Loucy (cell line): Measurements from ENCODE around the gene CYP2A6.

Experiments used
- EZH2phosphoT487 ChIP-seq: fragments of 200-600 bp; IDR thresholded peaks from 2 replicates; pipeline ENCODE4 v1.6.1; 2018; ENCODE audit warnings: antibody characterized with exemption, mild to moderate bottlenecking, moderate library complexity, borderline replicate concordance
- TF ChIP-seq, protein P1 (sequence below): fragments of 200-600 bp; sonication (generic); conservative IDR thresholded peaks from 2 replicates; pipeline ENCODE4 v1.5.1; 2014; ENCODE audit warnings: mild to moderate bottlenecking, antibody characterized with exemption, low read length

DNA sequence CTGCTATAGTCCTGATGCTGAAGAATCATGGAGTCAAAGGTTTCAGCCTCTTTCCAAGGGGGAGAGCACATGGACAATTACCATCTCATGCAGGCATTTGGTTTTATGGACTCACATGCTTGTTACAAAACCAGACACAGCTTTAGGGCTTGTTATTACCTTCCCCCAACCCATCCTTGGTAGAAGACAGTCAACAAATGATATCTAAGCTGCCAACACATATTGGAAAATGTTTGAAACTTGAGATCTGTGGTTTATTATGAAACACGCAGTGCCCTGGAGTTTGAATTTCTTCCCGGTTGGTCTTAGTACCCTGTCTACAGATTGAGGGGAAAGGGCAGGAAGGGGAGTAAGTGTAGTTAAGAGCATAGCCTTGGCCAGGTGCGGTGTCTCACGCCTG lies 12.5 kb upstream of the CYP2A6 start:
- TF ChIP-seq, protein P1, sequence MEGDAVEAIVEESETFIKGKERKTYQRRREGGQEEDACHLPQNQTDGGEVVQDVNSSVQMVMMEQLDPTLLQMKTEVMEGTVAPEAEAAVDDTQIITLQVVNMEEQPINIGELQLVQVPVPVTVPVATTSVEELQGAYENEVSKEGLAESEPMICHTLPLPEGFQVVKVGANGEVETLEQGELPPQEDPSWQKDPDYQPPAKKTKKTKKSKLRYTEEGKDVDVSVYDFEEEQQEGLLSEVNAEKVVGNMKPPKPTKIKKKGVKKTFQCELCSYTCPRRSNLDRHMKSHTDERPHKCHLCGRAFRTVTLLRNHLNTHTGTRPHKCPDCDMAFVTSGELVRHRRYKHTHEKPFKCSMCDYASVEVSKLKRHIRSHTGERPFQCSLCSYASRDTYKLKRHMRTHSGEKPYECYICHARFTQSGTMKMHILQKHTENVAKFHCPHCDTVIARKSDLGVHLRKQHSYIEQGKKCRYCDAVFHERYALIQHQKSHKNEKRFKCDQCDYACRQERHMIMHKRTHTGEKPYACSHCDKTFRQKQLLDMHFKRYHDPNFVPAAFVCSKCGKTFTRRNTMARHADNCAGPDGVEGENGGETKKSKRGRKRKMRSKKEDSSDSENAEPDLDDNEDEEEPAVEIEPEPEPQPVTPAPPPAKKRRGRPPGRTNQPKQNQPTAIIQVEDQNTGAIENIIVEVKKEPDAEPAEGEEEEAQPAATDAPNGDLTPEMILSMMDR, result no peak
- TF ChIP-seq EZH2phosphoT487, result no peak
